NK-92 treated with Interleukin-12 subunit alpha and Interleukin-12 subunit beta, amount 100 ng/mL, for 24 hours (cell line): ENCODE measurements around the gene PRDM7.
"Not testable (repeated sequence)": the region's sequence is repeated elsewhere in the genome, so short reads cannot be mapped to it uniquely, and the experiment has no call there.

ENCODE experiments used
- DNase-seq: peaks from one replicate; lab custom pipeline; 2025; lab: John Stamatoyannopoulos, UW

Gene PRDM7

GRCh38 chr16:90012991-90013745 lies 64.0 kb downstream of the PRDM7 start:
- no peak for DNase-seq

GRCh38 chr16:90011908-90012501 lies 65.1 kb downstream of the PRDM7 start:
- no peak for DNase-seq

DNA sequence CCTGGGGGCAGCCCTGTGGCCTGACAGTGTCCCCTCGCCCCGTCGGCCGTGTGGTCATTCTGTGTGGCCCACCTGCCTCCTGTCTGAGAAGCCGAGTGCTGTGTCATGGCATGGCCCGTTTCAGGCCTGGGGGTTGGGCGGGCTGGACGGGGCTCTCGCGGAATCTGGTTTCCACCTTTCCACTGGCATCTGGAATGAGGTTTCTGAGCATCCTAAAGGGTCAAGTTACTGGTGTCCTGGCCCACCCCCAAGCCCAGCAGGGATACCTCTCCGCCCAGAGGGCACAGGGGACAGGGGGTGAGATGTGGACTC lies 65.7 kb downstream of the PRDM7 start:
- DNase-seq = no peak

DNA sequence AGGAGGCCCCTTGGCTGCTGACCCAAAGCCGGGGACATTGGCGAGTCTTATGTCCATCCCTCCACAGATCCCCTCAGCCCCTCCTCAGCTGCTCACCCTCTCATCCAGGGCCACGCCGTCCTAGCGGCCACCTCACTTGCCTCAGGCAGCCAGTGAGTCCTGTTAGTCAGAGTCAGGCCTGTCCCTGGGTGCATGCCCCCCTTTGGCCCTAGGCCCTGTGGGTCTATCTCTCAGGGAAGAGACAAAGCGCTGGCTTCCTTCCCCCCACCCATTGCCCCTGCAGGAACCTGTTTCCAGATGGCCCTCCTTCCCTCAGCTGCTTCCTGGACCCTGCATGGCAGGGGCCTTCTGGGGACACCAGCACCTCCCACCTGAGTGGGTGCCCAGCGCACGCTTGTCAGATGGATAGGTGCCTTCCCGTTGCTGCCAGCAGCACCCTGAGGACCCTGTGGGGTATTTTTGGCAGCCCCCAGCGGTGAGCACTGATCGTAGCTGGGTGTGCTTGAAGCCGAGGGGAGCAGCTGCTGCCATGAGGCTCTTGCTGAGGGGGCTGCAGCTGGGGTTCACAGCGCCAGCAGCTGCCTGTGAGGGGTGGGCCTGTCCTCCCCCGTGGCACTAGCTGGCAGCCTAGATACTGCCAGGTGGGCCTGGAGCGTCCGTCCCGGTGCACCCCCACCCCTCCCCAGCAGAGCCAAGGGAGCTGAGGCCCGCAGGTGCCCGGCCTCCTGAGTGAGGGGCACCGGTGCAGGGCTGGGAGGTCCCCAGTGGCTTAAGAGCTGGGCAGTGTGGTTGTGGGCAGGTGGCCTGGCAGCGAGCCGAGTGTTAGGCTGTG lies 66.2 kb downstream of the PRDM7 start:
- no peak for DNase-seq

DNA sequence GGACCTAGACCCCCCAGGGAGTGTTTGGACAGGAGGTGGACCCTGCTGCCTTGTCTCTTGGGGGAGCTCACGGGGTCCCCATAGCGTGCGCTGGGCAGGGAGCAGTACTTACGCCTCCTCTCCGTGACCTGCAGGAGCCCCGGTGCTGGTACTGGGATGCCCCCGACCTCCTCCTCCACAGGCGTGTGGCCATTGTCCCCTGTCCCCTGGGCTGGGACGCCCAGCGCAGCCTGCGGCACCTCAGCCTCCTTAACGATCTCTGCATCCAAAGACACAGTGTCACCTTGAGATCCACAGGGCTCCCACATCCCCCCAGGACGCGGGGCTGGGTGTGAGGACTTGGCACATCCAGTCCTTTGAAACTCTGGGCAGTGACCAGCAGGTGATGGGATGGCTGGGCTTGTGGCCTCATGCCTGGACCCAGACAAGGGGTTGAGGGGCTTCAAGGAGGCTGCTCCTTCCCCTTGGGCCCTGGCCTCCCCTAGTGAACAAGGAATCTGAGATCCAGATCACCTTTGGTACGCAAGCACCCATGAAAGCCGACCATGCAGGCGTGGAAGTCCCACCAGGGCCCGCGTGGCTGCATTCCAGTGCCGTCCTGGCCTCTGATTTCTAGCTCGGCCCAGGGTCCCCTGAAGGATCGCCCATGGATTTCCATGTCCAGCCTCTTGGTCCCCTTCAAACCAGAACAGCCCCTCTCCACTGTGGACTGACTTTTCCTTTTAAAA lies 67.8 kb downstream of the PRDM7 start:
- no peak for DNase-seq

GRCh38 chr16:90008708-90009145 lies 68.4 kb downstream of the PRDM7 start:
- DNase-seq = peak; percentile 43

DNA sequence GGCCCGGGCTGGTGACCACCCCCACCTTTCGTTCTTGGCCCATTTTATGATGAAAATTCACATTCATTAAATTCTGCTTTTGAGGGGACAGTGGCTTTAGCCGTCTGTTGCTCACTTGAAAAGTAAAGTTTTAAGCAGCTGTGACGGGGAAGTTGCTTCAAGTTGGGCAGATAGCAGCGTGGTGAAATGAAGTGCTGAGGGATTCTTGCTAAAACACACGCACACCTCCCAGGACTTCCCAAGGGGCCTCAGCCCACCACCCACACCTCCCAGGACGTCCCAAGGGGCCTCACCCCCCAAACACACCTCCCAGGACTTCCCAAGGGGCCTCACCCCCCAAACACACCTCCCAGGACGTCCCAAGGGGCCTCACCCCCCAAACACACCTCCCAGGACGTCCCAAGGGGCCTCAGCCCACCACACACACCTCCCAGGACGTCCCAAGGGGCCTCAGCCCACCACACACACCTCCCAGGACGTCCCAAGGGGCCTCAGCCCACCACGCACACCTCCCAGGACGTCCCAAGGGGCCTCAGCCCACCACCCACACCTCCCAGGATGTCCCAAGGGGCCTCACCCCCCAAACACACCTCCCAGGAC lies 69.4 kb downstream of the PRDM7 start:
- DNase-seq = not testable (repeated sequence)

DNA sequence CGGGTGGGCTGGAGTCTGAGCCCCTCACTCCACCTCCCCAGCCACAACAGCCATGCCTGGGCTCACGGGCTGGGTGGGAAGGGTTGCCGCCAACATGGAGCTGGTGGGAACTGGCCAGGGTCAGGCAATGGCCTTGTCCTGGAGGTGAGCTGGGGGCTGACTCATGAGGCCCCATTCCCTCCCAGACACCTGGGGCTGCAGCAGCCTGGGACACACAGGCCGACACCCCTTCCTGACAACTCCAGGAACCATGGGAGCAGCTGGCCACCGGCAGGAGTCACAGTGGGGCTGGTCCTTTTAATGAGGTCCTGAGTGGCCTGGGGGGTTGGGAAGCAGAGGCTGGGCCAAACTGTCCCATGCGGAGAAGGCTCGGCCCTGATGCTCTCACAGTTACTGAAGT lies 70.1 kb downstream of the PRDM7 start:
- DNase-seq = no peak
